Panc1 (cell line): ENCODE measurements around the gene CHSY1.

Experiments
- CTCF ChIP-seq: fragments of 450-650 bp; IDR thresholded peaks from 2 replicates; pipeline ENCODE4 v1.5.1; 2017; ENCODE audit warnings: mild to moderate bottlenecking
- POLR2AphosphoS5 ChIP-seq: IDR thresholded peaks from 2 replicates; pipeline ENCODE4 v1.6.1; 2012; ENCODE audit warnings: mild to moderate bottlenecking, low read depth, low read length, moderate library complexity
- REST ChIP-seq, 2 experiments: IDR thresholded peaks; 2 replicates each; pipeline ENCODE4 v1.6.1; 2011 to 2012; ENCODE audit warnings: low read depth in 2 of 2, control low read depth in 1 of 2, low read length in 1 of 2, mild to moderate bottlenecking in 1 of 2, moderate library complexity in 1 of 2; ENCODE audit not compliant: insufficient read depth in 1 of 2
- SIN3A ChIP-seq: IDR thresholded peaks from 2 replicates; pipeline ENCODE4 v1.6.1; 2012; ENCODE audit warnings: low read depth, mild to moderate bottlenecking, low read length, moderate library complexity, borderline replicate concordance; ENCODE audit not compliant: insufficient read depth

DNA sequence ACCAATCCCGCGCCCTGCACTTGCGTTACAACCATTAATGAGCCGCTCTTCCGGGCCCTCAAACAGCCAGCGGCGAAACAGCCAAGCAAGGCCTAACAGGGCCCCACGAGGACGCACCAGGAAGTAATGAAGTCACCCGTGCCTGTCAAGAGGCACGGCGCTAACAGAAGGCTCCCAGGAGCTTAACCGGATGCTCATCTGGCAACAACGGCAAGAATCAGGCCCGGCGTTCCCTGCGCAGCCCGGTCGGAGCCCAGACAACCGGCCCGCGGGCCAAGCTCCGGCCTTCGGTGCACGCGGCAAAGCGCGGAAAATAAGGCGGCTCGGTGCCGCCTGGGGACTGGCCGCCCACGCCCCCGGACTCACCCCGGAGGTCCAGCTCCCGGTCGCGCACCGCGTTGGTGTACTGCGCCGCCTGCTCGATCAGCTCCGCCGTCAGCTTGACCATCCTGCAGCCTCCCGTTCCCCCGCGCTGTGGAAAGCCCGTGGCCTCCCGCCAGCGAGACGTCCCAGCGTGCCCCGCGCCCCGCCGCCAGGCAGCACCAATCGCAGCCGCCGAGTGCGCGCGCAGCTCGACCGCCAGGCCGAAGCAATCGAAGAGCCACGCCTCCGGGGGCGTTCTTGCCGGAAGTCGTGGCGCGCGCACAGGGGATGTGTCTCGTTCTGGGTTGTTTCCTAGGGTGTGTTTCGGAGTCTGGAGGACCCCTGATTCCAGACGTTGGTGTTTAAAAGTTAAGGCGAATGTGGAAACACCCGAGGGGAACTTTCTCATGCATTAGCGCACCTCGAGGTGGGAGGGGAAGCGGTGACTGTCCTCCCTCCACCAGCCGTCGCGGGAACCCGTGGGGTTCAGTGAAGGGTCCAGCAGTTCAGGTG, 43.1 kb upstream of the CHSY1 start, which contains the start of gene SNRPA1:
- TF ChIP-seq REST (IDR thresholded peaks at IDR 0.05; ENCODE audit: insufficient read depth in 1 of 2, low read depth in 2 of 2, low read length in 1 of 2): no peak
- TF ChIP-seq CTCF: no peak
- peak; percentile 88 for TF ChIP-seq POLR2AphosphoS5
- peak; percentile 98; the same call in 1 of the 2 replicates for TF ChIP-seq SIN3A
